Measurements from ENCODE around the gene C10orf105. TPM values are rescaled to one million over a fixed set of nuclear protein-coding genes. Genes with fewer than 3 reads are reported as not detected.
A peak's percentile ranks its signal among the peaks of the same experiment; 100 is the strongest.

Gene C10orf105
- total RNA-seq, 1 donor from 2014 or later, result not detected

DNA sequence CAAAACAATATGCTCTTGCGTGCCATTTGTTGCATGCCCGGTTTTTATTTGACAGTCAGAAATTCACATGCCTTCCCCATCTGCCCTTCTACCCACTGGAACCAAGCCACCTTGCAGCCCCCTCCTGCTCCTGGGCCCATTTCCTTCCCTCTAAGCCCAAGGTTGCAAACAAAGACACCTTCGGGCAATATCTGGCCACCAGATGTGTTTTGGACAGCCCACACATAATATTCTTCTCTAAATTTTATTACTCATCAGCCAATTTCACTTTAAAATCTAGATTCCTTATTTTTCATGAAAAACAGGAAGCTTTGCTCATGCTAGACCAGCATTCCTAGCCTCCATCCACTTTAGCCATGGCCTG is 18.2 kb upstream of the C10orf105 start:
- no peak for DNase-seq
- Mint-ChIP-seq H3K4me3 (no peak overlapping the region), H3K27me3 (no peaks in the 10 kb centered on the region), H3K36me3 (ENCODE audit: low read depth) (no peaks in the 10 kb centered on the region), H3K27ac (peak overlapping the region; percentile 75), H3K9me3 (no peaks in the 10 kb centered on the region), H3K4me1 (peaks cover 78% of the 10 kb centered on the region)
- TF ChIP-seq, protein P1, sequence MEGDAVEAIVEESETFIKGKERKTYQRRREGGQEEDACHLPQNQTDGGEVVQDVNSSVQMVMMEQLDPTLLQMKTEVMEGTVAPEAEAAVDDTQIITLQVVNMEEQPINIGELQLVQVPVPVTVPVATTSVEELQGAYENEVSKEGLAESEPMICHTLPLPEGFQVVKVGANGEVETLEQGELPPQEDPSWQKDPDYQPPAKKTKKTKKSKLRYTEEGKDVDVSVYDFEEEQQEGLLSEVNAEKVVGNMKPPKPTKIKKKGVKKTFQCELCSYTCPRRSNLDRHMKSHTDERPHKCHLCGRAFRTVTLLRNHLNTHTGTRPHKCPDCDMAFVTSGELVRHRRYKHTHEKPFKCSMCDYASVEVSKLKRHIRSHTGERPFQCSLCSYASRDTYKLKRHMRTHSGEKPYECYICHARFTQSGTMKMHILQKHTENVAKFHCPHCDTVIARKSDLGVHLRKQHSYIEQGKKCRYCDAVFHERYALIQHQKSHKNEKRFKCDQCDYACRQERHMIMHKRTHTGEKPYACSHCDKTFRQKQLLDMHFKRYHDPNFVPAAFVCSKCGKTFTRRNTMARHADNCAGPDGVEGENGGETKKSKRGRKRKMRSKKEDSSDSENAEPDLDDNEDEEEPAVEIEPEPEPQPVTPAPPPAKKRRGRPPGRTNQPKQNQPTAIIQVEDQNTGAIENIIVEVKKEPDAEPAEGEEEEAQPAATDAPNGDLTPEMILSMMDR (IDR thresholded peaks at IDR 0.05), result no peak
- CTCF ChIA-PET, result no interaction called here
- intact Hi-C loops (cut with micrococcal nuclease), result no loop called here
- ATAC-seq (ENCODE audit: low read depth), result no peak
- POLR2A ChIA-PET, result interaction anchor here (0.9 to 1.1 kb wide), 2 partner anchors 10 to 11 kb away, joined by 3 to 7 read pairs; no protein-coding TSS in a partner anchor

DNA sequence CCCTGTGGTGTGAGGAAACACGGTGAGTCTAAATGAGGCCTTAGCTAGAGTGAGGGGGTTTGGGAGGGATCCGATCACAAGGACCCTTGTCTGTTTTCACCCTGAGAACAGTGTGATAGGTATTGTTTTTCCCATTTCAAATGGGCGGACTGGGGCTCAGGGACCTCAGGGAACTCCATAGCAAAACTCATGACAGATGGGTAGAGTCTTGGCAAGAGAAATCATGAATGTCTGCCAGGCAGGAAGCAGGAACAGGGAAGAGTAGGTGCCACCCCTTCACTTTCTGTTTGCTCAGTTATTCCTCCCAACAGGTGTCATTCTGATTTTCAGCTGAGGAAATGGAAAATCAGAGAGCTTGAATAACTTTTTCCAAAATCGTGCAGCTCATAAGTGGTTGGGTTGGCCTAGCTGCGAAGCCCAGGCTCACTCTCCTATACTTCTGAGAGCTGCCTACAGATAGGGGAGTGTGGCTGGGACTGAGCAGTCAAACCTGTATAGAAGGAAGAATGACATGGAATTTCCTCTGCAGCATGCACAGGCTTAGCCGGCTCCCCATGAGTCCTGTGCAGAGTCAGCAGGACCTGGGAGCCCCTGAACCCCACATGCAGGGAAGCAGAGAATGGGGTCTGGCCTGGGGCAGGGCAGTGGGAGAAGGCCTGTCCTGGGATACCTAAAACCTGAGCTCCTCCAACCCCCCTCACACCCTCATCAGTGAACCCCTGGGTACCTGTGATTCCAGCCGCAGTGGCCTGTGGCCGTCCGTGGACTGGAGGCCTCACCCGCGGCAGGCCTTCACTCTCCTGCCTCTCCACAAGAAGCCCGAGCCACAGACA is 17.6 kb upstream of the C10orf105 start:
- TF ChIP-seq, protein P1 (IDR thresholded peaks at IDR 0.05), result no peak
- Mint-ChIP-seq H3K4me3 (no peak overlapping the region), H3K36me3 (ENCODE audit: low read depth) (no peaks in the 10 kb centered on the region), H3K9me3 (no peaks in the 10 kb centered on the region), H3K27ac (peak overlapping the region; percentile 79), H3K4me1 (peaks cover 80% of the 10 kb centered on the region), H3K27me3 (no peaks in the 10 kb centered on the region)
- ATAC-seq (ENCODE audit: low read depth) (no peak), DNase-seq (no peak)
- ChIA-PET CTCF (no interaction called here), POLR2A (interaction anchor here (0.9 to 1.1 kb wide), 3 partner anchors 9 to 30 kb away, joined by 3 to 7 read pairs (median 3); no protein-coding TSS in a partner anchor)
- intact Hi-C loops (cut with micrococcal nuclease), result no loop called here

DNA sequence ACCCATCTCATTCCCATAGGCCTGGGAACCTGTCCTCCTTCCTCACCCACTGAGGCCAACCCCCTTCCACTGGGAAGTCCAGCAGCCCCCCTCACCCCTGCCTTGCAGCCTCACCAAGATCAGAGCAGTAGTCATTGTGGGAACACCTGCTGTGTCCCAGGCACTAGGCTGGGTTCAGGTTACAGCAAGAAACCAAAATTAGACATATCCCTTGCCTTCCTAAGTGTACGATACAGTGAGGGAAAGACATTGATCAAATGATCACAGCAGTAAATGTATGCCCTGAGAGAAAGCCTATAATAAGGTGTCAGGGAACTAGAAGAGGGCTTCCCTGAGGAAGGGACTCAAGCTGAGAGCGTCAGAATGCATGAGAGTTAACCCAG is 17.0 kb upstream of the C10orf105 start:
- Mint-ChIP-seq H3K27ac (peak overlapping the region; percentile 79), H3K4me3 (no peak overlapping the region), H3K27me3 (no peaks in the 10 kb centered on the region), H3K9me3 (no peaks in the 10 kb centered on the region), H3K36me3 (ENCODE audit: low read depth) (no peaks in the 10 kb centered on the region), H3K4me1 (peaks cover 74% of the 10 kb centered on the region)
- POLR2A ChIA-PET, result interaction anchor here (0.9 to 1.7 kb wide), 4 partner anchors 12 to 37 kb away, joined by 3 to 6 read pairs (median 3); partner anchors contain the start of gene VSIR
- no peak for DNase-seq
- CTCF ChIA-PET, result no interaction called here
- ATAC-seq (ENCODE audit: low read depth), result no peak
- TF ChIP-seq, protein P1 (IDR thresholded peaks at IDR 0.05), result no peak
- intact Hi-C loops (cut with micrococcal nuclease), result no loop called here

DNA sequence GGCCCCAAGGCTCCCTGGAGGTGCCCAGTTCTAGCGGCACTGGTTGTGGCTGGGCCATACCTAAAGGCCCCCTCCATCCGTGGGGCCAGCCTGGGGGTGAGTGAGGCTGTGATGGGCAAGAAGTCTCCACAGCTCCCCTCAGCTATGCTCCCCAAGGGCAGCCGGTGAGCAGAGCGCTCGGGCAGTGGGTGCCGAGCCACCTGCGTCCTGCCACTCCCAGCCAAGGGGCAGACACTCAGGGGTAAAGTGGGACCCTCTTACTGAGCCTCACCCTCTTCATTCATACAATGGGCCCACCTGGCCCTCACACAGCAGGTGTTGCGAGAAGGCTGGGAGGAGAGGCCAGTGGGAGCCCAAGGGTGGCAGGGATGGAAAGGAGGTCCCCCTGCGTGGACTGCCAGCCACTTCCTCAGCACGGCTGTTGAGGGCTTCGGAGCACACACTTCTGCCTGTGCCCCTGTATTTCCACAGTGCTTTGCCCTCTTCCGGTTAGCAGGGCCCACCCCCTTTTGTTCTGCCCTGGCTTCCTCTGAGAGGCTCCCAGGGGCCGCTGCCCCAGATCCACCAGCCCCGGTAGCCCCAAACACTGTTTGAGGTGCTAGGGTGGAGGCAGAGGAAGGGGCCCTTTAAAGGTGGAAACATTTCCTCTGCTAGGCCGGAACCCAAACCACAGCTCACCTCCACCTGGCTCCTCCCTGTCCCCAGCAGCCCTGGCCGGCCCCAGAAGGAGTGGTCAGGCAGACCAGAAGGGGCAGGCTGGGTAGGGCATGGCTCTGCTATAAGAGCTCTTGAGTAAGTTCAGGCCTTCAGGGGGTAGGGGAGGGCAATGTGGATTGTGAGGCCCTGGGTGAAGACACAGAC is 16.4 kb upstream of the C10orf105 start:
- H3K4me3 Mint-ChIP-seq, result no peak overlapping the region
- H3K36me3 Mint-ChIP-seq (ENCODE audit: low read depth), result no peaks in the 10 kb centered on the region
- CTCF ChIA-PET, result interaction anchor here (1.3 to 1.5 kb wide), 2 partner anchors 16 to 160 kb away, joined by 3 read pairs; no protein-coding TSS in a partner anchor
- POLR2A ChIA-PET, result interaction anchor here (0.6 to 1.7 kb wide), 4 partner anchors 12 to 333 kb away, joined by 3 to 6 read pairs (median 4); partner anchors contain the start of gene VSIR
- intact Hi-C loops (cut with micrococcal nuclease), result no loop called here
- TF ChIP-seq, protein P1 (IDR thresholded peaks at IDR 0.05), result no peak
- no peak for DNase-seq
- H3K27ac Mint-ChIP-seq, result peak overlapping the region; percentile 79
- no peaks in the 10 kb centered on the region for H3K9me3 Mint-ChIP-seq
- no peaks in the 10 kb centered on the region for H3K27me3 Mint-ChIP-seq
- peaks cover 68% of the 10 kb centered on the region for H3K4me1 Mint-ChIP-seq
- peak; percentile 81 for ATAC-seq (ENCODE audit: low read depth)
